Dedifferentiated amniotic fluid mesenchymal stem cell (primary cell): ENCODE results near the gene PTCD1.

Experiments used
- DNase-seq: peaks from one replicate; pipeline ENCODE4 v3.0.0-alpha.2; 2016; ENCODE audit errors: extremely low spot score

The PTCD1 gene

GRCh38 chr7:99409192-99409572 lies 29.4 kb downstream of the PTCD1 start:
- no peak for DNase-seq

GRCh38 chr7:99408379-99409191 lies 30.0 kb downstream of the PTCD1 start, which contains the start of the genes BUD31 and PDAP1:
TSS of gene BUD31 (plus strand) at chr7:99408969. CDS start at chr7:99411093, 2,124 bp downstream.
TSS of gene PDAP1 (minus strand) at chr7:99408597. CDS start at chr7:99408548, 49 bp downstream.
- DNase-seq: peak; percentile 90

- peak; percentile 79 for DNase-seq
These were observed 30.7 kb downstream of the PTCD1 start for GRCh38 chr7:99407872-99408378.

- DNase-seq: no peak
These were observed 32.0 kb downstream of the PTCD1 start for GRCh38 chr7:99406557-99406956.

- DNase-seq: no peak
These were observed 33.6 kb downstream of the PTCD1 start for GRCh38 chr7:99404977-99405320.

- no peak for DNase-seq
These were observed 34.2 kb downstream of the PTCD1 start for GRCh38 chr7:99404235-99404976.

GRCh38 chr7:99403764-99404163 lies 34.8 kb downstream of the PTCD1 start:
- DNase-seq: no peak

GRCh38 chr7:99402854-99403253 lies 35.7 kb downstream of the PTCD1 start:
- DNase-seq: no peak

- no peak for DNase-seq
These were observed 39.0 kb downstream of the PTCD1 start for GRCh38 chr7:99399597-99399996.

GRCh38 chr7:99398891-99399445 lies 39.6 kb downstream of the PTCD1 start:
- no peak for DNase-seq

- DNase-seq: no peak
These were observed 41.2 kb downstream of the PTCD1 start for GRCh38 chr7:99397297-99397983.

- no peak for DNase-seq
These were observed 41.9 kb downstream of the PTCD1 start for GRCh38 chr7:99396418-99397296.

- no peak for DNase-seq
These were observed 42.8 kb downstream of the PTCD1 start for GRCh38 chr7:99395616-99396327.

GRCh38 chr7:99394188-99394502 lies 44.5 kb downstream of the PTCD1 start:
- no peak for DNase-seq

- no peak for DNase-seq
These were observed 45.0 kb downstream of the PTCD1 start for GRCh38 chr7:99393355-99394187.

- DNase-seq: no peak
These were observed 45.8 kb downstream of the PTCD1 start for GRCh38 chr7:99392659-99393354.

GRCh38 chr7:99392046-99392445 lies 46.6 kb downstream of the PTCD1 start:
- no peak for DNase-seq

GRCh38 chr7:99390941-99391602 lies 47.5 kb downstream of the PTCD1 start:
- DNase-seq: no peak
